ENCODE results near the gene AOC2. TPM values are rescaled to one million over a fixed set of nuclear protein-coding genes. Genes with fewer than 3 reads are reported as not detected.
"Not testable (repeated sequence)": the region's sequence is repeated elsewhere in the genome, so short reads cannot be mapped to it uniquely, and the experiment has no call there.

Gene AOC2
- total and polyA plus RNA-seq, 8 donors = 1.7 to 3.1 (median 2.6) TPM

GRCh38 chr17:42853597-42853967, 9.2 kb downstream of the AOC2 start:
- intact Hi-C loops (cut with DNase I) = no loop called here
- ATAC-seq = no peak
- no peak for TF ChIP-seq CTCF (IDR thresholded peaks at IDR 0.05)
- Histone ChIP-seq H3K36me3 (no peaks in the 10 kb centered on the region), H3K9me3 (no peaks in the 10 kb centered on the region), H3K4me3 (peak overlapping the region; percentile 7 to 37), H3K27me3 (no peaks in the 10 kb centered on the region), H3K4me1 (peaks cover 0 to 12% of the 10 kb centered on the region in 2 donors), H3K27ac (peak overlapping the region in 1 of 2 donors; percentile 29)
- peak in 1 of 4 donors; percentile 11 for DNase-seq

- H3K4me1 ChIP-seq = peaks cover 0 to 12% of the 10 kb centered on the region in 2 donors
- no peak for TF ChIP-seq CTCF (IDR thresholded peaks at IDR 0.05)
- H3K36me3 ChIP-seq = no peaks in the 10 kb centered on the region
- DNase-seq (no peak), ATAC-seq (no peak)
- intact Hi-C loops (cut with DNase I) = no loop called here
- peak overlapping the region; percentile 7 to 37 for H3K4me3 ChIP-seq
- peak overlapping the region in 1 of 2 donors; percentile 29 for H3K27ac ChIP-seq
- H3K27me3 ChIP-seq = no peaks in the 10 kb centered on the region
- H3K9me3 ChIP-seq = no peaks in the 10 kb centered on the region
These were observed 9.8 kb downstream of the AOC2 start for GRCh38 chr17:42853968-42854790.

- Histone ChIP-seq H3K36me3 (no peaks in the 10 kb centered on the region), H3K9me3 (no peaks in the 10 kb centered on the region), H3K4me1 (peaks cover 0 to 12% of the 10 kb centered on the region in 2 donors), H3K27me3 (no peaks in the 10 kb centered on the region), H3K4me3 (peak overlapping the region in 1 of 2 donors; percentile 37), H3K27ac (no peak overlapping the region)
- ATAC-seq (no peak), DNase-seq (no peak)
- no peak for TF ChIP-seq CTCF (IDR thresholded peaks at IDR 0.05)
- intact Hi-C loops (cut with DNase I) = no loop called here
These were observed 10.7 kb downstream of the AOC2 start for GRCh38 chr17:42855048-42855596.

- not testable (repeated sequence) for H3K4me3 ChIP-seq
- H3K4me1 ChIP-seq = peaks cover 0 to 12% of the 10 kb centered on the region in 2 donors
These were observed 11.7 kb downstream of the AOC2 start for GRCh38 chr17:42856093-42856492.

GRCh38 chr17:42856516-42856915, 12.1 kb downstream of the AOC2 start:
- H3K36me3 ChIP-seq; H3K4me3 ChIP-seq; intact Hi-C loops (cut with DNase I); H3K9me3 ChIP-seq; H3K27me3 ChIP-seq; ATAC-seq: not testable (repeated sequence)
- Histone ChIP-seq H3K4me1 (peaks cover 0 to 12% of the 10 kb centered on the region in 2 donors), H3K27ac (peak overlapping the region in 1 of 2 donors; percentile 5)
- peak in 2 of 4 donors; percentile 67 to 69 for DNase-seq

More at GRCh38 chr17:42856093-42856492, 11.7 kb downstream of the AOC2 start:
- H3K9me3 ChIP-seq; ATAC-seq; DNase-seq; H3K36me3 ChIP-seq; H3K27me3 ChIP-seq; H3K27ac ChIP-seq; intact Hi-C loops (cut with DNase I): not testable (repeated sequence)

- H3K27ac ChIP-seq = no peak overlapping the region
- H3K9me3 ChIP-seq = no peaks in the 10 kb centered on the region
These were observed 13.0 kb downstream of the AOC2 start for GRCh38 chr17:42857389-42857788.

More at GRCh38 chr17:42857389-42857788, 13.0 kb downstream of the AOC2 start:
- Histone ChIP-seq H3K4me1 (peaks cover 0 to 12% of the 10 kb centered on the region in 2 donors), H3K4me3 (no peak overlapping the region), H3K36me3 (no peaks in the 10 kb centered on the region), H3K27me3 (no peaks in the 10 kb centered on the region)
- DNase-seq (no peak), ATAC-seq (no peak)
- TF ChIP-seq CTCF (IDR thresholded peaks at IDR 0.05) = no peak
- intact Hi-C loops (cut with DNase I) = no loop called here
